ENCODE measurements around the gene ADGRL3.

ADGRL3 gene

DNA sequence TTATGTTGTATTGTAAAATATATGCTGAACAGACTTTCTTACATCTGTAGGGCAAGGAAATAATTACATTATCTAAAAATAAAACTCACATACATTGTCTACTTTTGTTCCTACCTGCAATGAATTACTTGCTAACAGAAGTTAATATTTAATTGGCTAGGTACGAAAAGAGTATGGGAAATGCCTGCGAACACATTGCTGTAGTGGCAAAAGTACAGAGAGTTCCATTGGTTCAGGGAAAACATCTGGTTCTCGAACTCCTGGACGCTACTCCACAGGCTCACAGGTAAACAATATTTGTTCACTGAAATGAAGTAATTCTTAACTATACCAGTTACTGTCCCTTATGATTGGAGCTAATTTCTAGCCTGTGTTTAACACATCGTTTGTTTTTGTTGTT lies 837.4 kb downstream of the ADGRL3 start:
- DNase-seq, result no peak

DNA sequence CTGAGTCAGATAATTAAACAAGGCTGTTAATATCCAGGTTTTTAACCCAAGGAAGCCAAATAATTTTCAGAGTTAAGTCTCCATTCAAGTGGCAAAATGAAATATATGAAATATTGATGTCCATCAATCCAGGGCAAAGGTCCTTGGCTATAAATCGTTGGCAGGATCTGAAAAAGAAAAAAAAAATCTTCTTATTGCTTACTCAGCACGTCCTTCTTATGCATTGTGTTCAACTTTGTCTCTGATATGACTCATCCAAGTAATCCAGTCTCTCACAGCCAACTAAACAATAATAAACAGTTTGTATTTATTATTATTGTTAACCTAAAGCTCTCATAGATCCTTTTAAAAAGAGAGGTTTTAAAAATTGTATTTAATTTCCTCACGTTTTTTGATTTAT lies 851.2 kb downstream of the ADGRL3 start:
- DNase-seq, result no peak

DNA sequence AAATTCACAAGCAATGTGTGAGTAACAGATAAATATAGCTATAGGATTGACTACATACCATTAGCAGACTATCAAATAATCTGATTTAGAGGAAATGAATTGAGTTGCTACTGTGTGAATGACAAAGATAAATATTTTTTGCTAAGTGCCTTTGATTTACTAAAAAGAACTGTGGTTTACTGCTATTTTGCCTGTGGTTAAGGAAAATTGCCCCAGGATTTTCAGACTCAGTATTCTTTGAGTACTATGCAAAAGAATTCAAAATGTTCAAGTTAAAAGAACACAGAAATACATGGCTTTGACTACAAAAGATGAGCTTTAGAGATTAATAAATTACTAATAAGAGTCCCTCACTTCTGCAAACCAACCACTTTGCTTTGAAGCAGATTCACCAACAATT lies 853.8 kb downstream of the ADGRL3 start:
- DNase-seq, result no peak

DNA sequence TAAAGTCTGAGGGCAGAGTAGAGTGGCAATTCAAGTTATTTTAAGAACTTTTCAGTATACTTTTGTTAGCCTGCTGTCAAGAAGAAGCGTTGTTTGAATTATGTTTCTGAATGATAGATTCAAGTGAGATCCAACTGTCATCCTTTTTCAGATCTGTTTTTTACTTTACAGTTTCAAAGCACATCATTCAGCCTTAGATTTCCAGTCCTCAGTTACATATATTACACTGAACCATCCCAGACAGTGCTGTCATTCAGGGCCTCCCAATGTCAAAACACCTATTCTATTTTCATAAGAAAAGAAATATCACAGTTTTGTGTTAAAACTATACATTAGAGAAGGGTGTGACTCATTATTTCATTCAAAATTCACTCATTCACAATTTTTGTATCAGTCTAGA lies 856.9 kb downstream of the ADGRL3 start:
- no peak for DNase-seq

DNA sequence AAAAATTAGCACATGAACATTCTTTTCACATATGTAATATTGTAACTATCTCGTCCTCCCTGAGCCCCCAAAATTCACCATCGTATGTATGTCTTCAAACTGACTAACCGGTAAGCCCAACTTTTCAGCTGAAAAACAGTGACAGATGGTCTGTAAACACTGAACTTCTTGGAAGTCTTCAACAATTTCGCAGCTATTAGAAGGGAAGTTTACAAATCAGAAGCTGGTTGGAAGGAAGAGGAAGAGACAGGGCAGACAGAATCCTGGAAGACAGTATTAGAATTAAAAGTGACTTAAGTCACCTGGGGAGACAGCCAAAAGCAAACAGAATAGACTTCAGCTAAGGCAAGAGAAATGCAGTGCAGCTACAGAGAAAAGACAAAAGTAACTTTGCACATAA lies 858.4 kb downstream of the ADGRL3 start:
- DNase-seq, result no peak

DNA sequence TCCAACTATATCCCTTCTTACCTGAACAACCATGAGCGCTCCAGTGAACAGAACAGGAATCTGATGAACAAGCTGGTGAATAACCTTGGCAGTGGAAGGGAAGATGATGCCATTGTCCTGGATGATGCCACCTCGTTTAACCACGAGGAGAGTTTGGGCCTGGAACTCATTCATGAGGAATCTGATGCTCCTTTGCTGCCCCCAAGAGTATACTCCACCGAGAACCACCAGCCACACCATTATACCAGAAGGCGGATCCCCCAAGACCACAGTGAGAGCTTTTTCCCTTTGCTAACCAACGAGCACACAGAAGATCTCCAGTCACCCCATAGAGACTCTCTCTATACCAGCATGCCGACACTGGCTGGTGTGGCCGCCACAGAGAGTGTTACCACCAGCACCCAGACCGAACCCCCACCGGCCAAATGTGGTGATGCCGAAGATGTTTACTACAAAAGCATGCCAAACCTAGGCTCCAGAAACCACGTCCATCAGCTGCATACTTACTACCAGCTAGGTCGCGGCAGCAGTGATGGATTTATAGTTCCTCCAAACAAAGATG lies 870.2 kb downstream of the ADGRL3 start:
- no peak for DNase-seq

DNA sequence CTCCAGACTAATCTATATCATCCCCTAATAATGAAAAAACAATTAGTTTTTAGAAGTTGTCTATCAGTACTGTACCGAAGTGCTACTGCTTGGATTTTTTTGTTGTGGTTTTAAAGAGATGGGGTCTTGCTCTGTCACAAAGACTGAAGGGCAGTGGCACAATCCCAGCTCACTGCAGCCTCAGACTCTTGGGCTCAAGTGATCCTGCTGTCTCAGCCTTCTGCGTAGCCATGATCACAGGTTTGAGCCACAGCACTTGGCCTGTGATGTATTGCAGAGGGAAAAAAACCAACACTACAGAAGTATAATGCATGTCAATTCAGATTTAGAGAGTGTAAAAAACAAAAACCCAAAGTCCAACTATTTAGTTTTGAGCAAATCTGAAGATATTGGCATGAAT lies 875.0 kb downstream of the ADGRL3 start:
- no peak for DNase-seq

DNA sequence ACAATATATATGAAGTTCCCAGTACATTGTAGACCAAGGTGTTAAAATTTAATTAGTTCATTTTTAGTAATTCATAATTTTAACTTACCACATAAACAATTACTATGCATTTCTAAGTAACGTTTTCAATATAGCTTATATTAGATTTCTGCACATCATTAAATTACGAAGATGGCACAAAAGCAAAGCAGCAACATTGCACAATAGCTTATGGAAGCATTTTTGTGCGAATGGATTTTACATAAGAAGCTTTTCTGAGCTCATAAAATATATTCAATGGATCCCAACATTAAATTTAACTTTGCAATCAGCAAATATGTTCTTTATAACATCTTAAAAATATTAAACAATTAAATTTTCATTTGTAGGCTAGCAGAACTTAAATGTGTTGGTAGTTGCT lies 875.4 kb downstream of the ADGRL3 start:
- DNase-seq, result no peak

DNA sequence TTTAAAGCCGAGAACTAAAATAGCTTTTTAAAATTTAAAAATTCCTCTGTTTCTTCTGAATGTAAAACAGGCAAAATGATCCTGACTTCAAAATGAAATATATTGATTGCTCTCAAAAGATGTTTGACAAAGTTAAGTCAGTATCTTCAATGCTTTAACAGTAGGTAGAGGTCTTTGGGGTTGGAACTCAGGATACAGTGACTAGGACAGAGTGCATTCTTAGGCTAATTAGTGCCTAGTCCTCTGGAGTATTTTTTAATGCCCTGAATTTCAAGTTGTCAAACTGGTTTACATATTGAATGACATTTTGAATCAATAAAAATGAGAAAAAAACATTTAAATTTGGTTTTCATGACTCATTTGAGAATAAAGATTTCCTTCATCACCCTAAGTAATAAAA lies 877.3 kb downstream of the ADGRL3 start:
- no peak for DNase-seq

DNA sequence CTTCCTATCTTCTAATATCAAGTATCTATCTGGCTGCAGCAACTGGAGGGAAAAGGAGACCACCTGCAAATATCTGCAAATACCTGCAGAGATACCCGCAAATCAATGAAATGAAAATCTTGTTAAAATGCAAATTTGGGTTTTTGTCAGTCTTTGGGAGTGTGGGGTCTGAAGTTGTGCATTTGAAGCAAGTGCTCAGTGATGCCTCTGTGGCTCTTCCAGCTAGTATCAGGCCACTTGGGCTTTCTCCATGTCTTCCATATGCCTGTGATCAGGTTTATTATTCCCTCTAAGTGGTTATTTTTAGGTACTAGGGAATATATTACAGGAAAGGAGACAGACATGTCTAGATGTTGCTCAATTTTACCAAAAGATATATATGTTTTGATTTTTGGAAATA lies 880.3 kb downstream of the ADGRL3 start:
- DNase-seq, result no peak

DNA sequence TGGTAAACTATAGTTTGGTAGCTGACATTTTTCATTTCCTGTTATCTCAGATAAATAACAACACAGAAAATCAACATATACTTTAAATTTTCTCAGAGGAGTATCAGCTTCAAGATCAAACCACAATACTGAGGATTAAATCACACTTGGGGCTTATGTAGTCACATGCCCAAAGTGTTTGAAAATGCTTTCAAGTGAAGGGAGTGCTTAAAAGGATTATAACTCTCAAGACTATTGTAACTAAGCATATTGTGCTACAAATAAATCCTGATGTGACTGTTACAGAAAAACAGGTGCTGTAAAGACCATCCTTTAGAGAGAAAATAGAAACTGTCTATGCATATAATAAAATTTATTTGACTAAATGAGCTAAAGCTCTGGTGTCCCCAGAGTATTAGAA lies 887.6 kb downstream of the ADGRL3 start:
- no peak for DNase-seq

DNA sequence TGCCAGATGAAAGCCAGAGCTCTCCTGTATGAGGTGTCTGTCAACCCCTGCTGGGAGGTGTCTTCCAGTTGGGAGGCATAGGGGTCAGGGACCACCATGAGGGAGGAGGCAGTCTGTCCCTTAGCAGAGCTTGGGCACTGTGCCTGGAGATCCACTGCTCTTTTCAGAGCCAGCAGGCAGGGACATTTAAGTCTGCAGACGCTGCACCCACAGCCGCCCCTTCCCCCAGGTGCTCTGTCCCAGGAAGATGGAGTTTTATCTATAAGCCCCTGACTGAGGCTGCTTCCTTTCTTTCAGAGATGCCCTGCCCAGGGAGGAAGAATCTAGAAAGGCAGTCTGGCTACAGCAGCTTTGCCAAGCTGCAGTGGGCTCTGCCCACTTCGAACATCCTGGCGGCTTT lies 893.6 kb downstream of the ADGRL3 start:
- DNase-seq, result no peak

DNA sequence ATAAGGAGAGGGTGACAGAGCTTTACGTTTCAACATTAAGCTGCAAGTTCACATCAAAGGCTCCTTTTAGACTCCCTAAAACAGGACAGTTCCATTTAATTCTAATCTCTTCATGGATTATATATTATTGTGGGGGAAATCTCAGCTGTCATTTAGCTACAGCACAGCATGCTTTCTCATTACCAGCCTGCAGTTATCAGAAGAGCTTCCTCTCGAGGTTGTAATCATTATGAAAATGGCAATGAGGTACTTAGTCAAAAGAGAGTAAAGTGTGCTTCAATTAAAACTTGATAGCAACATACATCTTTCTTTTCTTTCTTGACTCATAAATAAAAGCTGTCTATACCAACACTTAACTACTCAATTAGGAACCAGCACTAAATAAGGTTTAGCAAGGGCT lies 896.8 kb downstream of the ADGRL3 start:
- no peak for DNase-seq

DNA sequence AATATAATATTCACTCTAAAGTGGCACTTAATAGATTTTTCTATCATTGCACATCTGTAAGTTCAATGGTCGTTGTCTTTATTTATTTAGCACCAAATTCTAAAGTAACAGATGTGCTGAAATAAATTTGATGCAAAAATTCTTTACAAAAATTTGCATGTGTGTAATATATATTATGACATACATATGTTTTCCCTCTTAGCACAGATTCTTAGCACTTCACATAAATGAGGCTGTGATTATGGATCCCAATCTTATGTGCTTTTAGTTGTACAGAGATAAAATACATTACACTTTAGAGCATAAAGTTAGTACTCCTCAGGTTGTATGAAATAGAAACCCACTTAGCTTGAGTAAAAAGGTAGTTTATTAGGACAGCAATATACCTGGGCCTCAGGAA lies 915.1 kb downstream of the ADGRL3 start:
- DNase-seq, result no peak

DNA sequence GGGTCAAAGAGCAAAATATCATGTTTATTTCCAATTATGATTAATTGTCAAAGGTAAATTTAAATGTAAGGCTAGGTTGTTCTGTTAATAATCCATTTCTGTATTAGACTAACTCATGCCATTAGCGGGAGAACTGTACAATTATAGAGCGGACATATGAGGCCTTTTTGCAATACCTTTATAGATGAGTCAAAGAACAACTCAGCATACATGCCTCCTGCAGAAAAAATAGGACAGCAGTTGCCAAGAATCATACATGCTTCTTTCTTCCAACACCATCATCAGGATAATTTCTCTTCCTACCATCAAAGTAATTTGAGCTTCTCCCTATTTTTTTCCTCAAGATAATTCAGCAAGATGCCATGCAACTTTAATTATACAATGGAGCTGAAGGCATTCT lies 917.8 kb downstream of the ADGRL3 start:
- no peak for DNase-seq

DNA sequence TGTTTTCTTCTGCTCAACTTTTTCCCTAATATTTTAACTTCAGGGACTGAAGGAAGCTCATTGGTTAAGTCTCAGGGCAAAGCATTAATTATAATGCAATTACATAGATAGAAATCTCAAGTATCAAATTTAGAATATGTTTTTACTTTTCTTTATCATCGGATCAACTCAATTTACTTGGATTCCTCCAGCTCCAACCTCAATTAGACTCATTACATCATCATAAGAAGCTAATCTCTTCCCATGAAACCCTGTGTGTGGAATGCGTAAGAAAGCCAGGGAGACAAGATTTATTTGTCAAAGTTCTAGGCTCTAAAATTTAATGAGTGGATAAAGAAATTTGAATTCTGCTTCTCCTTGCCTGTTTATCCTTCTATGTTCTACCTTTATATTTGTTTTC lies 918.4 kb downstream of the ADGRL3 start:
- no peak for DNase-seq

DNA sequence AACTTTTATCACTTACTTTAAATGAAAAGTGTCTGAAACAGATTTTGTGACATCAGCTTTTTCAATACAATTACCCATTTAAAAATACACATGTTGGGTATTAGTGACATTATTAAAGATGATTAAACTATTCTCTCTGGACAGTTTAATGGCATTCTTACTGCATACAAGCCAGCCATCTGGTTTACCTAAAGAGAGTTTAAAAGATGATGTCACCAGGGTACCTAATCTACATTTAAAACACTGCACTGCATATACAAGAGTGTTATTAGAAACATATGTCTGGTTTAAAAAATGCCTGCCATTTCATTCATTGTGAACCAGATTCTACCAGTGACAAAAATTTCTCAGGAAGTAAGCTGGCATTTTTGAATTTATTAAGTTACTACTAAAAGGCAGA lies 919.1 kb downstream of the ADGRL3 start:
- no peak for DNase-seq

DNA sequence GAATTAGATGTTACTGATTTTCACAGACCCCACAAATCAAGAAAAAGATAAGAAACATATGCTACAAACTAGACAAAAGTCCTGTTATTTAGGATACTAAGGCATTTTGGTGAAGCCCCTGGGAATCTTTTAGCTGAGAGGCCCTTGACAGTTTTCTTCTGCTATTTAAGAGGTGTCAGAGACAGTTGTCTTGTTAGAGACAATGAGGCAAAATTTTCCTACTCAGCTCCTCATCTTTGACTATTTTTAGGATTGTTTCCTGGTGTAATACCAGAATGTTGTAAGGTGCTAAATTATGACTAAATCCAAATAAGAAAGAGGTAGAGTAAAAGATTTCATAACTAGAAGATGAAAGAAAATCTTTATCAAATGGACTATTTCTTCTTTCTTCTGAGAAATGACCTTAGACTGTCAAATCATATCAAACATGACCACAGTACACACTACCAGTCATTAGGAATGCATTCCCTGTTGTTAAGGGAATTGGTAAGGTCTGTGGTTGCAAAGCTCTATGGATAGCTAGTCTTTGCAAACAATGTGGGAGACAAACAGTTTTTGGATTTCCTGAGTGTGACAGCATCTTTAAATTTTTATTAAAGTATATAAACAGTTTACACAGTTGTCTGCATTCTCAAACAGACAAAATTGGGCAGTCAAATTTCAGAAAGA lies 926.1 kb downstream of the ADGRL3 start:
- DNase-seq, result no peak
